ENCODE results near the gene TSPY10. TPM values are rescaled to one million over a fixed set of nuclear protein-coding genes. Genes with fewer than 3 reads are reported as not detected.
"Not testable (repeated sequence)": the region's sequence is repeated elsewhere in the genome, so short reads cannot be mapped to it uniquely, and the experiment has no call there.

TSPY10 gene
- total RNA-seq = not detected

GRCh38 chrY:9527580-9527979, at the start of gene TSPY10:
Gene TSPY10 (plus strand): TSS chrY:9527880. CDS start chrY:9527926, 46 bp downstream.
- H3K4me1 ChIP-seq; intact Hi-C loops (cut with DNase I; ENCODE audit: low total_unique reads); H3K4me3 ChIP-seq; in situ Hi-C loops (cut with MboI; ENCODE audit: low pct_ligation_motif_present in 1 of 4, low pct_unique_long_range_greater_than_20kb in 1 of 4, low sequenced_read_pairs in 3 of 4); DNase-seq; H3K27ac ChIP-seq; H3K9me3 ChIP-seq; H3K36me3 ChIP-seq; H3K27me3 ChIP-seq: not testable (repeated sequence)
- WGBS, 2 donors (ENCODE audit: low coverage in 1 of 2) = no CpG with 5 or more reads among the region's 26 CpGs

- H3K27ac ChIP-seq; H3K4me1 ChIP-seq; H3K4me3 ChIP-seq; in situ Hi-C loops (cut with MboI; ENCODE audit: low pct_ligation_motif_present in 1 of 4, low pct_unique_long_range_greater_than_20kb in 1 of 4, low sequenced_read_pairs in 3 of 4); H3K9me3 ChIP-seq; H3K36me3 ChIP-seq; H3K27me3 ChIP-seq; DNase-seq; intact Hi-C loops (cut with DNase I; ENCODE audit: low total_unique reads): not testable (repeated sequence)
- WGBS, 2 donors (ENCODE audit: low coverage in 1 of 2) = no CpG with 5 or more reads among the region's 26 CpGs
Measured at GRCh38 chrY:9486967-9487366, 40.7 kb upstream of the TSPY10 start, which contains the start of gene TSPY9. Gene TSPY9 (plus strand): TSS chrY:9487267. CDS start chrY:9487313, 46 bp downstream.

- DNase-seq; H3K36me3 ChIP-seq; H3K4me1 ChIP-seq; H3K27ac ChIP-seq; H3K4me3 ChIP-seq; H3K9me3 ChIP-seq; in situ Hi-C loops (cut with MboI; ENCODE audit: low pct_ligation_motif_present in 1 of 4, low pct_unique_long_range_greater_than_20kb in 1 of 4, low sequenced_read_pairs in 3 of 4); H3K27me3 ChIP-seq; intact Hi-C loops (cut with DNase I; ENCODE audit: low total_unique reads): not testable (repeated sequence)
- no CpG with 5 or more reads among the region's 6 CpGs for WGBS, 2 donors (ENCODE audit: low coverage in 1 of 2)
Measured at GRCh38 chrY:9504396-9504795, 23.3 kb upstream of the TSPY10 start.

- intact Hi-C loops (cut with DNase I; ENCODE audit: low total_unique reads); in situ Hi-C loops (cut with MboI; ENCODE audit: low pct_ligation_motif_present in 1 of 4, low pct_unique_long_range_greater_than_20kb in 1 of 4, low sequenced_read_pairs in 3 of 4); DNase-seq; H3K9me3 ChIP-seq; H3K36me3 ChIP-seq; H3K4me1 ChIP-seq; H3K27ac ChIP-seq; H3K27me3 ChIP-seq; H3K4me3 ChIP-seq: not testable (repeated sequence)
- no CpG with 5 or more reads among the region's 12 CpGs for WGBS, 2 donors (ENCODE audit: low coverage in 1 of 2)
Measured at GRCh38 chrY:9516287-9516686, 11.4 kb upstream of the TSPY10 start.

Other genes with a start within 250 kb of the TSPY10 start
- gene TSPY4, start 190.4 kb upstream of the TSPY10 start, total RNA-seq = not detected
- gene TSPY8, start 170.1 kb upstream of the TSPY10 start, total RNA-seq = not detected
- gene TSPY3, start 129.5 kb upstream of the TSPY10 start, total RNA-seq = not detected
- not detected for gene TSPY1, start 60.9 kb upstream of the TSPY10 start, total RNA-seq
- not detected for gene TSPY9, start 40.6 kb upstream of the TSPY10 start, total RNA-seq